Heart left ventricle (tissue), 16 donors: ENCODE measurements around the gene DTNA. TPM values are rescaled to one million over a fixed set of nuclear protein-coding genes. Genes with fewer than 3 reads are reported as not detected.

Experiments used
- ATAC-seq, 4 donors: fragments of 200-7000 bp; cut with Tn5 transposase; one replicate each; pipeline ENCODE4 v1.9.1; 2020 to 2022; ENCODE audit warnings: moderate library complexity in 4 of 4, mild to moderate bottlenecking in 3 of 4, moderate number of reproducible peaks in 1 of 4
- DNase-seq, 5 donors: peaks; one replicate each; pipeline ENCODE4 v3.0.0-alpha.2; 2020
- H3K27ac ChIP-seq, 12 donors: fragments of 200-600 bp; sonication (generic) in 4 of 12; one replicate each; pipeline versions ENCODE4 v1.5.0 to v1.8.0; 2016 to 2022; ENCODE audit warnings: mild to moderate bottlenecking in 2 of 12
- H3K27me3 ChIP-seq, 9 donors: fragments of 200-600 bp; sonication (generic) in 2 of 9; one replicate each; pipeline versions ENCODE4 v1.5.1 to v1.8.0; 2016 to 2022; ENCODE audit warnings: mild to moderate bottlenecking in 3 of 9
- H3K36me3 ChIP-seq, 9 donors: fragments of 200-600 bp; sonication (generic) in 2 of 9; one replicate each; pipeline versions ENCODE4 v1.5.0 to v1.8.0; 2018 to 2022; ENCODE audit warnings: mild to moderate bottlenecking in 2 of 9
- H3K4me1 ChIP-seq, 12 donors: fragments of 200-600 bp; sonication (generic) in 4 of 12; one replicate each; pipeline versions ENCODE4 v1.5.0 to v1.8.0; 2016 to 2022; ENCODE audit warnings: mild to moderate bottlenecking in 3 of 12
- H3K4me3 ChIP-seq, 12 donors: fragments of 200-600 bp; sonication (generic) in 4 of 12; one replicate each; pipeline versions ENCODE4 v1.5.0 to v1.8.0; 2017 to 2022; ENCODE audit warnings: mild to moderate bottlenecking in 9 of 12, moderate library complexity in 4 of 12
- H3K9me3 ChIP-seq, 12 donors: fragments of 200-600 bp; sonication (generic) in 4 of 12; one replicate each; pipeline versions ENCODE4 v1.5.0 to v1.8.0; 2016 to 2022; ENCODE audit warnings: mild to moderate bottlenecking in 1 of 12
- POLR2A ChIP-seq, 2 donors: fragments of 450-650 bp; IDR thresholded peaks; one replicate each; pipeline ENCODE4 v1.6.1; 2017; ENCODE audit warnings: antibody characterized with exemption in 2 of 2, mild to moderate bottlenecking in 2 of 2, moderate library complexity in 2 of 2
- WGBS, 4 donors: extraction: QIAGEN DNeasy Blood & Tissue Kit in 2 of 4; methylation state at CpG; one replicate each; pipeline versions ENCODE4 v1.1.5 to v1.1.7; 2013 to 2018; 5-methylcytosine and 5-hydroxymethylcytosine counted together
- intact Hi-C, 10 donors: fragments of 100-400 bp; cut with DNase I; formaldehyde crosslinking; loops; one replicate each; pipeline versions ENCODE4 v1.11.1 to v1.14.2; 2022
- polyA plus RNA-seq, 2 donors: library from polyadenylated mRNA; stranded (reverse); fragments of 200-250 nt; gene quantifications; one replicate each; pipeline ENCODE4 v1.2.3, GENCODE V29; 2013
- total RNA-seq, 9 donors: library from RNA; depleted of rRNA in 2 of 9; stranded (reverse); fragments of >200 nt in 2 of 9; fragmentation: NEBNext Ultra II Directional in 3 of 9; extraction: Animal tissue kit (Norgen Biotek cat#: 25700) in 3 of 9; gene quantifications; one replicate each; pipeline versions ENCODE4 v1.1.0 to v1.2.4, GENCODE V29; 2016 to 2023
- TF ChIP-seq, protein P1 (sequence below), 12 donors: fragments of 200-600 bp; sonication (generic) in 4 of 12; IDR thresholded peaks; one replicate each; pipeline versions ENCODE4 v1.5.0 to v1.8.0; 2018 to 2022; ENCODE audit warnings: antibody characterized with exemption in 12 of 12, mild to moderate bottlenecking in 5 of 12
- donor health status: ischemic (EF 13 %, LVEDD 7.1; RV severe dilation, severe dysfunction).
- donor health status: healthy with polysubstance abuse.
- donor health status: DM: no; HTN: yes; CAD: no.
- donor health status: DM: no; HTN: no; CAD: no.
- donor health status: ischemic (EF 25% LVEDD 6.9; RV normal size, moderate dysfunction).
- donor health status: ischemic (EF 25% LVEDD 5.7; RV mildly dilated, moderate dysfunction).
- donor health status: healthy.
- donor health status: DM: yes; HTN: yes; CAD: no.
- donor health status: ischemic (EF 35%, LVEDD 5.7; RV mildly dilated, moderate dysfunction).
- donor health status: nonischemic (EF 11% LVEDD 7.7; RV severe dilation, severe dysfunction).
- donor health status: DM: yes; HTN: yes; CAD: no.
- donor health status: PGD.
- donor health status: ischemic (EF 29% LVEDD 5.4; RV normal size, mild dysfunction).
- donor health status: nonischemic (EF 23%, LVEDD 6.1; RV moderate dilation, normal function).

DTNA gene
- total and polyA plus RNA-seq, 11 donors, result 92.6 to 220 (median 181) TPM

DNA sequence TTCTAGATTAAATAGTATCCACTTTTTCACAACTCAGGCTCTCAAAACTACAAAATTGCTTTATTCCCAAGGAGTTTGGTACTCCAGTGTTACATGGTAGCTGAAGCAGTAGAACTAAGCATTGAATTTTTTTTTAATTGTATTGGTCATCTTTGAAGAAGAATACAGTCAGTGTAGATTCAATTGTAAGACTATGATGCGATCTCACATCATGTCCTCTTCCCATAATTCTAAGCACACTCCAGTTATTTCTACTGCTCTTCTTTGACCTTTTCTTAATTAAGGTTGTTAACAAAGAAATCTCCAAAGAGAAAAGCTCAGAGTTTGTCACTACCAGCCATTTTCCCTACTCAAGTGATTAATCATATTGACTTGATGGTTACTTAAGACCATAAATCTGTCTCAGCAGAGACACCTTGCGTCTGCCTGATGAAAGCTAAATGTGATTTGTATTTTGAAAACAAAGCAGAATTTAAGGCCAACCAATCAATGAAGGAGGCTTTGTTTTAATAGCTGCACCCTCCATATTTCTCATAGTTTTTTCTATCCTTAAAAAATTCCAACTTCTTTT lies 130.2 kb downstream of the DTNA start:
- ATAC-seq (no peak), DNase-seq (no peak)
- Histone ChIP-seq H3K27ac (no peak overlapping the region), H3K4me3 (no peak overlapping the region), H3K36me3 (no peaks in the 10 kb centered on the region), H3K4me1 (peaks cover 0 to 32% (median 7%) of the 10 kb centered on the region in 12 donors), H3K27me3 (no peaks in the 10 kb centered on the region), H3K9me3 (no peaks in the 10 kb centered on the region)
- 97 to 100% (median 99%) methylated on average over 2 of the region's 2 CpGs for WGBS, 4 donors
- intact Hi-C loops, result no loop called here
- TF ChIP-seq, protein P1, sequence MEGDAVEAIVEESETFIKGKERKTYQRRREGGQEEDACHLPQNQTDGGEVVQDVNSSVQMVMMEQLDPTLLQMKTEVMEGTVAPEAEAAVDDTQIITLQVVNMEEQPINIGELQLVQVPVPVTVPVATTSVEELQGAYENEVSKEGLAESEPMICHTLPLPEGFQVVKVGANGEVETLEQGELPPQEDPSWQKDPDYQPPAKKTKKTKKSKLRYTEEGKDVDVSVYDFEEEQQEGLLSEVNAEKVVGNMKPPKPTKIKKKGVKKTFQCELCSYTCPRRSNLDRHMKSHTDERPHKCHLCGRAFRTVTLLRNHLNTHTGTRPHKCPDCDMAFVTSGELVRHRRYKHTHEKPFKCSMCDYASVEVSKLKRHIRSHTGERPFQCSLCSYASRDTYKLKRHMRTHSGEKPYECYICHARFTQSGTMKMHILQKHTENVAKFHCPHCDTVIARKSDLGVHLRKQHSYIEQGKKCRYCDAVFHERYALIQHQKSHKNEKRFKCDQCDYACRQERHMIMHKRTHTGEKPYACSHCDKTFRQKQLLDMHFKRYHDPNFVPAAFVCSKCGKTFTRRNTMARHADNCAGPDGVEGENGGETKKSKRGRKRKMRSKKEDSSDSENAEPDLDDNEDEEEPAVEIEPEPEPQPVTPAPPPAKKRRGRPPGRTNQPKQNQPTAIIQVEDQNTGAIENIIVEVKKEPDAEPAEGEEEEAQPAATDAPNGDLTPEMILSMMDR (IDR thresholded peaks at IDR 0.05), result no peak
- no peak for TF ChIP-seq POLR2A (IDR thresholded peaks at IDR 0.05)

DNA sequence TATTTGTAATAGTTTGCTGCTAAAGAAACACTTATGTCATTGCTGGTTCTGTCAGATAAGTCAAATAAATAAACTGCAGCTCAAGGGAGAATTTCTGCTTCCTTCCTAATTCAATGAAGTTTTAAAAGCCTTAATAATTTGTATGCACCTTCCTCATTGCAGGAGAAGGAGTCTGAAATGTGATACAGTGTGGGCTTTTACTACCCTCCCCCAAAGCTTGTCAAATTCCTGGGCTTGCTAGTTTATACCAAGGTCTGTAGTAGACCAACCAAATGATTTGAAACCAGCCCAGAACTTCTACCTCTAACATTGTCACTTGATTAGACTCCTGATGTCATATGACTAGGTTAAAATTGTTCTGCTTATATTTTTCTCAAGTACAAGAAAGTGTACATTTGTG lies 131.8 kb downstream of the DTNA start:
- TF ChIP-seq, protein P1 (IDR thresholded peaks at IDR 0.05), result no peak
- TF ChIP-seq POLR2A (IDR thresholded peaks at IDR 0.05), result no peak
- no peak overlapping the region for H3K4me3 ChIP-seq
- intact Hi-C loops, result no loop called here
- no peaks in the 10 kb centered on the region for H3K27me3 ChIP-seq
- DNase-seq (no peak), ATAC-seq (no peak)
- no peak overlapping the region for H3K27ac ChIP-seq
- peaks cover 0 to 7% (median 0%) of the 10 kb centered on the region in 9 donors for H3K36me3 ChIP-seq
- H3K4me1 ChIP-seq, result peaks cover 0 to 26% (median 7%) of the 10 kb centered on the region in 12 donors
- H3K9me3 ChIP-seq, result no peaks in the 10 kb centered on the region

DNA sequence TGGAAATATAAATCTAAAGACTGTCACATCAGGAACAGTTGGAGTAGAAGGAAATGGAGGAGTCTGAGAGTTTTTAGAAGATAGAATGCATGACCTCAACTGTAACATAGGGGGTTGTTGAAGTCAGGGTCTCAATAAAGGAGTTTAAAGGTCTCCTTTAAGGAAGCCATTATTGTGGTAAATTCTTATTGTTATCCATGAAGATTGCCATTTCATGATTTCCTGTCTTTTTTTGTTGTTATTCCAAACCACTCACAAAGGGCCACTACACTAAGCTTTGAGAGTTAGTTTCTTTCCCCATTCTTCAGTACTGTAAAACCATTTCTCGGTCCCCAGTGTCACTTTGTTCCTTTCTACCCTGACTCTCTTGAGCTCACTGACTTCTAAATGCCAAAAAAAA lies 134.0 kb downstream of the DTNA start:
- Histone ChIP-seq H3K27me3 (no peaks in the 10 kb centered on the region), H3K9me3 (no peaks in the 10 kb centered on the region), H3K27ac (no peak overlapping the region), H3K4me1 (peaks cover 0 to 7% (median 0%) of the 10 kb centered on the region in 12 donors), H3K36me3 (peaks cover 0 to 24% (median 0%) of the 10 kb centered on the region in 9 donors), H3K4me3 (no peak overlapping the region)
- no peak for ATAC-seq
- TF ChIP-seq, protein P1 (IDR thresholded peaks at IDR 0.05), result no peak
- TF ChIP-seq POLR2A (IDR thresholded peaks at IDR 0.05), result no peak
- 87 to 99% (median 95%) methylated on average over 1 of the region's 1 CpG for WGBS, 4 donors
- no peak for DNase-seq
- intact Hi-C loops, result no loop called here

DNA sequence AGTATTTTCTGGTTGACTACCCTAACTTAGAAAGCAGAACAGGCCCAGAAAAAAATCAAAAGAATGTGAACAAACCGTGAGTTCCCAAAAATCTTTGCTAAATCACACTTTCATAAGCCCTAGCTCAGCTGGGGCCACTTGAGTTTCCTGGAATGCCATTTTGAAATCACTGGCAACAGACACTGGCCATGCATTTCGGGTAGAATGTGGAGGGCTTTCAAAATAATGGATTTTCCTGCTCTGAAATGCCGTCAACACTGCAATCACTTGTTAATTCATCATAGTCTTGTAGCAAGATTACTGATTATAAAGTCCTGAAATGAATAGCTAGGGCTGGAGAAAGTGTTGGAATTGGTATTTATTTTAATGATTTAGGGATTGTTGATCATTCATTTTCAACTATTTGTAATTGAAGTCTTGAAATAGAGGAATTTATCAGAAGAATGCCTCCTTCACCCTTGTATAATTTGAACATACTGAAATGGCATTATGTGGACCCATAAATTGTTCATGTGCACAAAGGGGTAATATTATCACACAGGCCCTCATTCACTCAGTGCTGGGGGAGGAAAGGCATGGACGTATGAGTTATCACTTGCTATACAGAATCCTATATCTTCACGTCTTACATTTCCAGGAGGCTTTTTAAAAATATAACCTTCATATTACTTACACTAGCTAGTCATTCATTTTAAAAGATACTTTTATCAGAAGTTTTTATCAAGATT lies 134.8 kb downstream of the DTNA start:
- no peak overlapping the region for H3K4me3 ChIP-seq
- no peak for TF ChIP-seq POLR2A (IDR thresholded peaks at IDR 0.05)
- TF ChIP-seq, protein P1 (IDR thresholded peaks at IDR 0.05), result no peak
- ATAC-seq (no peak), DNase-seq (no peak)
- 87 to 89% (median 88%) methylated on average over 5 of the region's 5 CpGs for WGBS, 4 donors
- intact Hi-C loops, result no loop called here
- H3K27ac ChIP-seq, result no peak overlapping the region
- H3K27me3 ChIP-seq, result no peaks in the 10 kb centered on the region
- no peaks in the 10 kb centered on the region for H3K4me1 ChIP-seq
- H3K36me3 ChIP-seq, result peaks cover 0 to 32% (median 0%) of the 10 kb centered on the region in 9 donors
- no peaks in the 10 kb centered on the region for H3K9me3 ChIP-seq
